HFF-Myc (cell line): ENCODE measurements around the gene PDE7B.

ENCODE experiments used
- DNase-seq: peaks from one replicate; pipeline ENCODE4 v3.0.0-alpha.2; 2011; ENCODE audit warnings: low read depth; ENCODE audit errors: extremely low read depth
- H3K4me3 ChIP-seq: replicated peaks from 2 replicates; pipeline ENCODE4 v1.5.1; 2011; ENCODE audit warnings: low read depth, mild to moderate bottlenecking, control low read depth, low read length
- TF ChIP-seq, protein P1 (sequence below): IDR thresholded peaks from 2 replicates; pipeline ENCODE4 v1.5.1; 2012; ENCODE audit warnings: mild to moderate bottlenecking, low read depth, low read length, control low read depth; ENCODE audit errors: missing control alignments

Gene PDE7B

DNA sequence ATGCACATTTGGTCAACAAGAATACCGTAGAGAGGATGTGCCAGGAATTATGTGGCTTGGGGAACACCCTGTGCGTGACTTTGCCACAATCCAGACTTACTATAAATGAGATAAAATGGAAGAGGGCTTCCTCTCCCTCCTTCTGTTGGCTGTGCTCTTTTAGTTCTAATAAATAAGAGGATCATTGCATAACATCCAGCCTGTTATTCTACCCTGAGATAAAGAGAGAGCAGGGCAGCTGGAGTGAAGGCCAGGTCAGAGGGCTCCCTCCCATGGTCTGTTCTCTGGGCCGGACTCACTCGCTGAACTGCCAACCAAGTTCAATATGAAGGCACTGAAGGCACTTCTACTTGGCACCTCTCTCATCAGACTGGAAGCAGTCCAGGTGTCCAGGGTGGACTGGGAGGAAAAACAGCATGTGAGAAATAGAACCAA lies 306.9 kb downstream of the PDE7B start:
- H3K4me3 ChIP-seq: no peak overlapping the region
- TF ChIP-seq, protein P1, sequence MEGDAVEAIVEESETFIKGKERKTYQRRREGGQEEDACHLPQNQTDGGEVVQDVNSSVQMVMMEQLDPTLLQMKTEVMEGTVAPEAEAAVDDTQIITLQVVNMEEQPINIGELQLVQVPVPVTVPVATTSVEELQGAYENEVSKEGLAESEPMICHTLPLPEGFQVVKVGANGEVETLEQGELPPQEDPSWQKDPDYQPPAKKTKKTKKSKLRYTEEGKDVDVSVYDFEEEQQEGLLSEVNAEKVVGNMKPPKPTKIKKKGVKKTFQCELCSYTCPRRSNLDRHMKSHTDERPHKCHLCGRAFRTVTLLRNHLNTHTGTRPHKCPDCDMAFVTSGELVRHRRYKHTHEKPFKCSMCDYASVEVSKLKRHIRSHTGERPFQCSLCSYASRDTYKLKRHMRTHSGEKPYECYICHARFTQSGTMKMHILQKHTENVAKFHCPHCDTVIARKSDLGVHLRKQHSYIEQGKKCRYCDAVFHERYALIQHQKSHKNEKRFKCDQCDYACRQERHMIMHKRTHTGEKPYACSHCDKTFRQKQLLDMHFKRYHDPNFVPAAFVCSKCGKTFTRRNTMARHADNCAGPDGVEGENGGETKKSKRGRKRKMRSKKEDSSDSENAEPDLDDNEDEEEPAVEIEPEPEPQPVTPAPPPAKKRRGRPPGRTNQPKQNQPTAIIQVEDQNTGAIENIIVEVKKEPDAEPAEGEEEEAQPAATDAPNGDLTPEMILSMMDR: no peak
- no peak for DNase-seq

DNA sequence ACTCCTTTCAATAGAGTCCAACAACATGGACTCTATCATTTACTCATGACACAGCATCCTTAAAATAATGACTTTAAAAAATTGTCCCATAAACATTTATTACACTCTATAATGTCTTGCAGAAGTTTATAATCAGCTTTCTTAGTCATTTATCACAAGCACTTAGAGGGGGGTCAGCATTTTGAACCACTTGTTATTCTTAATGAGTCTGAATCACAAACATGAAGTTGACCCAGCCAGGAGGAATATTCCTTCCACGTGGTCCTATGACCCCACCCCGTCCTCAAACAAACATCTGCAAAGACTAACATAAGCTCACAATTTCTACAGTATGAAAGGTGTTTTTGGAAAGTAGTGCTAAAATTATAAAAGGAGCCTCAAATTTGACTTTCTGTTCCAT lies 307.5 kb downstream of the PDE7B start:
- H3K4me3 ChIP-seq: no peak overlapping the region
- TF ChIP-seq, protein P1: no peak
- DNase-seq: no peak

DNA sequence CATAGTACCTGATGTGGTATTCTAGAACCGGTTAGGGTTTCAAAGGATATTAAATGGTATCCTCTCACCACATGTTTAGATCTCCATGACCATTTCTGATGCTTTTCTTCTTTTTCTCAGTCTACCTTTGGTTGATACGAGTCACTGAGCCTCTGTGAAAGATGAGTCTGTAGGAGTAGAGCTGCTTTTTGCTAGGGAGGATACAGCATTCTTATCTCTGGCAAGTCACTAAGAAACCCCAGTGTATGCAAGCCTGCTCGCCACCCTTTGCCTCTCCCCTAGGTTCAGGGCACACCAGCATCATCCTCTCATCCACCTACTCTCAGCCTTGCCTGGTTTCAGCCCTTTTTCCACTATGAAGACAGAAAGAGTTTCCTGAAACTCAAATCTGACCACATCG lies 308.7 kb downstream of the PDE7B start:
- H3K4me3 ChIP-seq: no peak overlapping the region
- TF ChIP-seq, protein P1: no peak
- DNase-seq: no peak

DNA sequence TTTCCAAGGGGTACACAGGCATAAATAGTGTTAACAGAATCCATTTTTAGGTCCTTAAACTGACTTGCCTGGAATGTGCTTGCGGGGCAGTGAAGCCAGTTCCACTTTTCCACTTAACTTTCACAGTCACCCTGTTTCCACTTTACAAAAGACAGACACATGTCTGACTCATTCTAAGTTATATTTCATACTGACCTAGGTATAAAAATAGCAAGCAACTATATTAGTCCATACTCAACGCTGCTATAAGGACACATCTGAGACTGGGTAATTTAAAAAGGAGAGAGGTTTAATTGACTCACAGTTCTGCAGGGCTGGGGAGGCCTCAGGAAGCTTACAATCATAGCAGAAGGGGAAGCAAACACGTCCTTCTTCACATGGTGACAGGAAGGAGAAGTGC lies 310.4 kb downstream of the PDE7B start:
- no peak overlapping the region for H3K4me3 ChIP-seq
- DNase-seq: no peak
- TF ChIP-seq, protein P1: no peak

DNA sequence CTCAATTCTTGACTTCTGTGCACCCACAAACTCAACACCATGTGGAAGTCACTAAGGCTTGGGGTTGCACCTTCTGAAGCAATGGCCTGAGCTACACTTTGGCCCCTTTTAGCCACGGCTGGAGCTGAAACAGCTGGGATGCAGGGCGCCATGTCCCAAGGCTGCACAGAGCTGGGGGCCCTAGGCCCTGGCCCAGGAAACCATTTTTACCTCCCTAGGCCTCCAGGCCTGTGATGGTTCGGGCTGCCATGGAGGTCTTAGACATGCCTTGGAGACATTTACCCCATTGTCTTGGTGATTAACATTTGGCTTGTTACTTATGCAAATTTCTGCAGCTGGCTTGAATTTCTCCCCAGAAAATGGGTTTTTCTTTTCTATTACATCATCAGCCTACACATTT lies 311.8 kb downstream of the PDE7B start:
- TF ChIP-seq, protein P1: no peak
- no peak for DNase-seq
- no peak overlapping the region for H3K4me3 ChIP-seq

DNA sequence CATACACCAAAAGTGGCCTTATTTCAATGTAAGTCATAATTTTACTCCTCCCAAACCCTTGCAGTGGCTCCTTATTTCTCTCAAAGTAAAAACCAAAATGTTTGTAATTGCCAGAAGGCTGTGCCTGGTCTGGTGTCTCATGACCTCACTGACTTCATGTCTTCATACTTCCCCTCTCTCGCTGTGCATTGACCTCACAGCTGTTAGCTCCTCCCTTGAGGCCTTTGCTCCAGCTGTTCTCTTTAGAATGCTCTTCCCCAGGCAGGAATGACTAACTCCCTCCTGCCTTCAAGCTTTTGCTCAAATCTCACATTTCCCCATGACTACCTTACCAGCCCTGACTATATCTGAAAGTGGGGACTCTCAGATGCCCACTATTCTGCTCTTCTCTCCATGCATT lies 315.3 kb downstream of the PDE7B start:
- no peak overlapping the region for H3K4me3 ChIP-seq
- DNase-seq: no peak
- TF ChIP-seq, protein P1: no peak

DNA sequence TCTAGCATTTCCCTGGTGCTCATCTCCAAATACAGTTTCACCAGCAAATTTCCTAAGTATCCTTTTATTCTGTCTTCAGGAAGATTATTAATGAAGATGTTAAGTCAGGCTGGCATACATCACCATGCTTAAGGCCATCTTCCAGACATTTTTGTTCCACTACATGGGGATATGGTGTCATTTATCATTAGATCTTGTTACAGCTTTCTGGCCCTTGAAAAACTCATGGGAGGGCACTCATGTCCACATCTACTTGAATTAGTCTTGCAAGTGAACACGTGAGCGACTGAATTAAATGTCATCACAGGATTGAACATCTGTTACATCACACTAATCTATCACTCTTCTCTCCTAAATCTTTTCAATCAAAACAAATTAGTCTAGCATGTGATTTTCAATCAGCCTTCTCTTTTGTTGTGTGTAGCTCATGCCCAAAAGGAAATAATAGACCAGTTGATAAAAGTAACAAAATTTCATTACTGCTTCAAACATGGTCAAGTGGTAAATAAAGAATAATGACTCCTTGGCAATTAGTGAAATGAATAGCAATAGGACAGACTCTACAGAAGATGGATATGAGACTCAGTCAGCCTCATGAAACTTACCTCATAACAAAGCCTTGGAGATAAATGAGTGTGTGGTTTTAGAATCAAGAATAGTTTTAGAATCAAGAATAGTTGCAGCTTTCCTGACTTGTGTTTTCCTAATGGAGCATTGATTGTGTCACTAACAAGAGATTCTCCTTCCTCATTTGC lies 318.1 kb downstream of the PDE7B start:
- TF ChIP-seq, protein P1: no peak
- no peak for DNase-seq
- no peak overlapping the region for H3K4me3 ChIP-seq
